HG03097 (cell line): Measurements from ENCODE around the gene APBA1.
"Not testable (repeated sequence)": the region's sequence is repeated elsewhere in the genome, so short reads cannot be mapped to it uniquely, and the experiment has no call there.

ENCODE experiments used
- ATAC-seq: cut with Tn5 transposase; IDR thresholded peaks from one replicate; pipeline ENCODE4 v1.9.1; 2021; ENCODE audit not compliant: unreplicated experiment, low FRiP score

Gene APBA1

DNA sequence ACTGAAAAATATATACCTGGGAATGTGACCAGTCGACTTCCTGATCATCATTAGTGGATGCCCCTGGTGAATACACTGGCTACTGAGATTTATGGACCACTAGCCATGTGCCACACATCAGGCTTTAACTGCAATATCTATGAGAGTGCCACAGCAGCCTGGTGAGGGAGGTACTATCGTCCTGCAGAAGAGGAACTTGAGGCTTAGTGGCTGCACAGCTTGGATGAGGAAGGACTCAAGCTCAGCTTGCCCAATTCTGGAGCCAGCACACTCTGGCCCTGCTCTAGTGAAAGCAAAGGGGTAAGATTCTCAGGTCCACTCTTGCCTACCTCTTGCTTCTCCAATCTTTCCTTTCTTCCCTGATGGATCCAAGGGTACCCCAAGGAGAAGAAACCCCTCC, 217.8 kb downstream of the APBA1 start:
- no peak for ATAC-seq

DNA sequence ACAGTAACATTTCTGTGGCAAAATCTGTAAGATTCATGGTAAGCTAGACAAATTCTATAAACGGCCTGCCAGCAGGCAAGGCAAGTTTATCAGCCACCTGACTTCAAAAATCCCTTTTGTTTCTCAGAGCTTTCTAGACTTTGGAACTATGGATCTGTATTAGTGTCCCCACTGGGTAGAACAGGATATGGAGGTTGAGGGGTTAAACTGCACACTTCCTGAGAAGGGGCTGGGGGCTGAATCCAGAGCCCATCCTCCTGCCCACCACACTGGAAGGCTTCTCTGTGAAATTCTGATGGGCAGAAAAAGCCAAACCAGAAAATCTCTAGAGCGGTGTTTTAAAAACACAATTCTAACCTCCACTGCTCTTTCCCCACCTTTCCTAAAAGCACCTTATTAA, 218.4 kb downstream of the APBA1 start:
- ATAC-seq, result no peak

DNA sequence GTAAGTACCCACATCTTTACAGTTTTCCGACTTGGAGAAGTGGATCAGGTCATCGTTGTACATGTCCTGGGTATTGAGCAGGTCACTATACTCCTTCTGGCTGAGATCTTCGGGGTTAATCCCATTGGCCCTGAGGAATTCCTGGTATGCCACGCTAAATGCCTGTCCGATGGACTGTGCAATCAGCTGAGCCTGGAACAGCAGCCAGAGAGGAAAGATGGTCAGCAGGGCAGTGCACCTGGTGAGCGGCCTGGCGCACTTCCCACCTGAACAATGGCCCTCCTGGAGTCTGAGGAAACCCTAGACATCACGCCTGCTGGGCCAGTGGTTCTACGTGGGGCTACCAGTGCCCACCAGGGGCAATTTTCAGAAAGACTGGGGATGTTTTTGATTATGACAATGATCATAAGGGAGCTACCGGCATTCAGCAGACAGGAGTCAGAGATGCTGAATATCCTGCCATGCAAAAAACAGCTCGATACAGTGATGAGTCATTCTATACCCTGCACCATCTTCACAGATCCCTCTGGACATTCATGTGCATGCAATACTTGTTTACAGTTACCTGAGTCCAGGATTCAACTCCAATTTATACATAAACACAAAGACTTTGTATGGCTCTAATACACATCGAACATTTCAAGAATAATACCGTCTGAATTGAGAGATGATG, 219.9 kb downstream of the APBA1 start:
- no peak for ATAC-seq

DNA sequence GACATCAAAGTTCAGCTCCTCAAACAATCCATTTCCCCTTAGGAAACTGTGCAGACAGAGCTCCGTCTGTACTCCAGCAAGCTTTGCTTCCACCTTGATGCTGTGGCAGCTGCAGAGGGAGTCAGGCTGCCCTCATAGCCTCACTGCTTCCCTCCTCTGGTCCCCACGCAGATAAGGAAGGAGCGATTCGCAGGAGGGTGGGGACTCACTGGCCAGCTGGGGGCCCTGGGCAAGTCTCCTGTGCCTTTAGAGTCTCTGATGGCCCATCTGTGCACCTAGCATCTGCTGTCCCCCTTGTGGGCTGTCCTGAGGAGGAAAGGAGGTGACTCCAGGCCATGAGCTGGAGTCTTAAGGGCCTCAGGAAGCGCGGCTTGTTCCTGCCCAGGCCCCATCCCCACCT, 225.7 kb downstream of the APBA1 start:
- ATAC-seq, result no peak

DNA sequence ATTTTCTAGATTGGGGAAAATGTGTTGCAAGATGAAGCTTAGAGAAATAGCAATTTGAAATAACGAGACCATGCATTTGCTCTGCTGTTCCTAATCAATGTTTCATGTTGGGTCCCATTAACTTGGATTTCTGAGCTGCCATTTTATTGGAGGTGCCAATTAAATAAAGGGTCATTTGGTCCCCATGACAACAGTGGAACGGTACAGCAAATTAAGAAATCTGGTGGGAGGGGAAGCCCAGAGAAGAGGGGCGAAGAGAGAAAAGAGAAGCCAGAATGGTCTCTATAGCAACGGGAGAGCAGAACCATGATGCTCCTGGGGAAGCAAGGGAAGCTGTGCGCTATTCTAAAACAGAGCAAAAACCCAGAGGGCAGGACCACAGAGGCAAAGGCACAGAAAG, 226.9 kb downstream of the APBA1 start:
- no peak for ATAC-seq

DNA sequence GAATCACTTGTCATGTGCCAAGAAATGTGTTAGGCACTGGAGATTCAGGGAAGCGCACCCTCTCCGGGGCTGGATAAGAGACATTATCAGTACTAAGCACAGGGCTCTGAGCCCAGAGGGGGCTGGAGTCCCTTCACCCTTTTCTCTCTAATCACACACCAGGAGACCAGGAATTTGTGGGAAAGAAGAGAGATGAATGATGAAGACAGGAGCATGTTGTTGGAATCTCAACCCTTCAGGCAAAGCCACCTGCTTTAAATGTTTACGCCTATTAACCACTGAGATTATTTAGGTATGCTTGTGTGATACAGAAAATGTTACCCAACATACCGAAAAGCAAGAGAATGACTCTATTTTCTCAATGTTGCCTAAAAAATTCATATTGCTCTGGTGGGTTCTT, 227.4 kb downstream of the APBA1 start:
- ATAC-seq, result no peak

DNA sequence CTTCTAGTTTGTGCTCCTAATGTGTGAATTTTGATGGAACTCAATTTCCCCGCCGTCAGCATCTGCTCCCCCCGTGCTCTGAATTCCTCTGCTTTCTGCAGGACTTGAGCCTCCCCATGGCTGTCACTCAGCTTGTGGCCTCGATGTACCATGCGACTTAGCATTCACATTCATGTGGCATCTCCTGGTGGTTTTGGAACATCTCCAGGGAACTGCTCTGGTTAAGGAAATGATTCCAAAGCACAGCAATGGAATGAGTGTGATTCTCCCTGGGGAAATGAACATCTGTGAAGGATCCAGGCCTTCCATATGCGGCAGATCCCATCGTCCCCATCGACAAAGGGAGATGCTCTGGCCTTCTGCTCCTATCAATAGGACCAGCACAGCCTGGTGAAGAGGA, 228.2 kb downstream of the APBA1 start:
- ATAC-seq, result no peak

DNA sequence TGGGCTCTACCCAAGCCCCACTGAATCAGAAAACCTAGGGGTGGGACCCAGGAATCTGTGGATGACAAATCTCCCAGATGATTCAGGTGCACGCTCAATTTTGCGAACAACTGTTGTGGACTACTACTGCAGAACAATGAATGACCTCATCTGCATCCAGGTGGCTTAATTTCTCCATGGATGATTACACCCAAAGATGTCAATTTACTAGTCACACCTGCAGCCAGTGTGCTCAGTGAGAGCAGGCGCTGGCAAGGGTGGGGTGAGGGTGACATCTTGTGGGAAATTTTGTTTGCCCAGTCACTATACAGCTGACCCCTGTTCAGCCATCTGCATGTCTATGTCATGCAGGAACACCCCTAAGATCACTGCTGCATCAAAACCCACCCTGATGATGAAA, 229.0 kb downstream of the APBA1 start:
- ATAC-seq, result no peak

DNA sequence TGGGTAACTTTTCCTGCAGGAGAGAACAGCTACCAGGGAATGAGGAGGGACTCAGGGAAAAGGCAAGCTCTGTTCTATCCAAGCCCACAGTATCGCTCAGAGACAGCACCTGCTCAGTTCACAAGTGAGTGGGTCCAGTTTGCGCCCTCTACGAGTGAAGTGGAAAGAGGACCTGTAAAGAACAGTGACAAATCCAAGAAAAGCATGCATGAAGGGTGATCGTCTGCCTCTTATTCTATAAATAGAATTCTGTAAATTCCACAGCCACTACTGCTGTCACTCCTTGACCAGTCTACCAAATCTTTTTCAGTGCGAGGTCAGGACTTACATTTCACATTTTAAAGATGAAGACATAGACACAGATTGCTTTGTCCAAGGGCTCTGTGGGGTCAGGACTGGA, 229.7 kb downstream of the APBA1 start:
- no peak for ATAC-seq

DNA sequence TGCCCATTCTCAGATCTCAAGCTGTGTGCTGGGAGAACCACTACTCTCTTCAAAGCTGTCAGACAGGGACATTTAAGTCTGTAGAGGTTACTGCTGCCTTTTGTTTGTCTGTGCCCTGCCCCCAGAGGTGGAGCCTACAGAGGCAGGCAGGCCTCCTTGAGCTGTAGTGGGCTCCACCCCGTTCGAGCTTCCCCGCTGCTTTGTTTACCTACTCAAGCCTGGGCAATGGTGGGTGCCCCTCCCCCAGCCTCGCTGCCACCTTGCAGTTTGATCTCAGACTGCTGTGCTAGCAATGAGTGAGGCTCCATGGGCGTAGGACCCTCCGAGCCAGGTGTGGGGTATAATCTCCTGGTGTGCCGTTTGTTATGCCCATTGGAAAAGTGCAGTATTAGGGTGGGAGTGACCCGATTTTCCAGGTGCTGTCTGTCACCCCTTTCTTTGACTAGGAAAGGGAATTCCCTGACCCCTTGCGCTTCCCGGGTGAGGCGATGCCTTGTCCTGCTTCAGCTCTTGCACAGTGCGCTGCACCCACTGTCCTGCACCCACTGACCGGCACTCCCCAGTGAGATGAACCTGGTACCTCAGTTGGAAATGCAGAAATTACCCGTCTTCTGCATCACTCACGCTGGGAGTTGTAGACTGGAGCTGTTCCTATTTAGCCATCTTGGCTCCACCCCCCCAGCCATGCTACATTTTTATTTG, 231.8 kb downstream of the APBA1 start:
- not testable (repeated sequence) for ATAC-seq

DNA sequence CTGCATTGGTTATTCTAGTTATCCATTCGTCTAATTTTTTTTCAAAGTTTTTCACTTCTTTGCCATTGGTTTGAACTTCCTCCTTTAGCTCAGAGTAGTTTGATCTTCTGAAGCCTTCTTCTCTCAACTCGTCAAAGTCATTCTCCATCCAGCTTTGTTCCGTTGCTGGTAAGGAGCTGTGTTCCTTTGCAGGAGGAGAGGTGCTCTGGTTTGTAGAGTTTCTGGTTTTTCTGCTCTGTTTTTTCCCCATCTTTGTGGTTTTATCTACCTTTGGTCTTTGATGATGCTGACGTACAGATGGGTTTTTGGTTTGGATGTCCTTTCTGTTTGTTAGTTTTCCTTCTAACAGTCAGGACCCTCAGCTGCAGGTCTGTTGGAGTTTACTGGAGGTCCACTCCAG, 232.5 kb downstream of the APBA1 start:
- not testable (repeated sequence) for ATAC-seq

DNA sequence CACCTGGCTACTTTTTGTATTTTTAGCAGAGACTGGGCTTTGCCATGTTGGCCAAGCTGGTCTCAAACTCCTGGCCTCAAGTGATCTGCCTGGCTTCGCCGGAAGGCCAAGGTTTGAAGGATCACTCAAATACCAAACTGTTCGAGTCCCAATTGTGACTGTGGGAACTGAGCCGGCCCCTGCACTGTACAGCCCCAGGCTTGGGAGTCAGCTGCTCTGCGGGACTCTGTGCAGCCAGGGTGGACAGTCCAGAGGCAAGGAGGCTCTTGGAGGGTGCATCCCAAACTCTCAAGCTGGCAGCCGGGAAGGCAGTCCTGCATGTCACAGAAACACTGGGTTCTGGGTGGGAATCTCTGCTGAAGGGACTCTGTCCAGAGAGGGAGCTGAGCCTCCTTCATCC, 238.2 kb downstream of the APBA1 start:
- no peak for ATAC-seq

DNA sequence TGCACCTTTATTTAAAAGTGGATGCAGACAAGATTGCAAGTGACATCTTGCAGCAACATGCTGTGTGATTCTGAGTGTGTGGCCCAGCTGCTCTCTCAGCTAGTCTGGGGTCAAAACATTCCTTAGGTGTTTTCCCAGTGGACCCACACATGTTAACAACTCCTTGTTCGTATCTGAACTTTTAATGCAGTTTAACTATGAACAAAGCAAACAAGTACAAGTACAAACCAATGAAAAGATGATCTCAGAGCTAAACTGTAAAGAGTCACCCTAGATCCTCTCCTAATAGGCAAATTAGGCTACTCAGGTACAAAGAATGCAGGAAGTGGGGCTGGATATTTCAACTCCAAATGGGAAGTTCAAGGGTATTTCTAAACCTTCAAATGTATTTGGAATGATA, 238.8 kb downstream of the APBA1 start:
- no peak for ATAC-seq

DNA sequence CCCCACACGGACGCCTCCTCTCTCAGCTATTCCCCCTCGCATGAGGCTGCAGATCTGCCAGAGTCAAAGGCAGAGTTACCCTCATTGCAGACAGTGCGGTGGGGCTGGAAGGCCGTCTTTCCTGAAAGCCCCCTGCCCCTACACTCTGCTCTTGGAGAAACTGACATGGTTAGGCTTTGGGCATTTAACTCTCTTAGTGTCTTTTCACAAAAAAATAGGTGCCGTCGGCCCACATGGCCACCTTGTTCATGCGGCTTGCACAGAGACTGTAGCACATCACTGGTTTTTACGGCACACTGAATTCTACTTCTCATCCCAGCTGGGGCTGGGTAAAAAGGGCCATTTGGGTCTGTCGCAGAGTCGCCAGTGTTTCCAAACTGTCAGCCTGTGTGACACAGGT, 239.5 kb downstream of the APBA1 start:
- no peak for ATAC-seq

DNA sequence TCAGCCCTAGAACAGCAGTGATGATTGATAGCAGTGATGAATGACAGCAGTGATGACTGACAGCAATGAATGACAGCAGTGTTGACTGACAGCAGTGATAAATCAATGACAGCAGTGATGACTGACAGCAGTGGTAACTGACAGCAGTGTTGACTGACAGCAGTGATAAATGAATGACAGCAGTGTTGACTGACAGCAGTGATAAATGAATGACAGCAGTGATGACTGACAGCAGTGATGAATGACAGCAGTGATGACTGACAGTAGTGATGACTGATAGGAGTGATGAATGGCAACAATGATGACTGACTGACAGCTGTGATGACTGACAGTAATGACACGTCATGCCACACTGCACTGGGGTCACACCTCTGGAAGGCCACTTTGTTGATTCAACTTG, 240.4 kb downstream of the APBA1 start:
- no peak for ATAC-seq

DNA sequence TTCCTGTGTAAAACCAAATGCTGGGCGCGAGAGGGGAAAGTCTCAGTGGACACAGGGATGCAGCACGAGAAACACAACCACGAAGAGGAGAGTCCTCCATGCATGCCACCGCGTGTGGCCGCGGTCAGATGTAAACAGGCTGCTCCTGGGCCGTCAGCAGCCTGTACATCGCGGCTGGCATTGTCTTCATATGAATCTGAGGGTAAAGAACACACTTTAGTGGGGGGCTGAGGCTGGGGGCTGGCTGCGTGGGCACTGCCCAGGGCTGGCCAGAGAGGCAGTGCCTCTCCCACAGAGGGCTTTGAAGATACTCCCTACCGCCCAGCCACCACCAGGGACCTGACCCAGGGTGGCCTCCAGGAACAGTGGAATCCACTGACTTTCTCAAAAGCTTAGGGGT, 241.0 kb downstream of the APBA1 start:
- ATAC-seq, result no peak

DNA sequence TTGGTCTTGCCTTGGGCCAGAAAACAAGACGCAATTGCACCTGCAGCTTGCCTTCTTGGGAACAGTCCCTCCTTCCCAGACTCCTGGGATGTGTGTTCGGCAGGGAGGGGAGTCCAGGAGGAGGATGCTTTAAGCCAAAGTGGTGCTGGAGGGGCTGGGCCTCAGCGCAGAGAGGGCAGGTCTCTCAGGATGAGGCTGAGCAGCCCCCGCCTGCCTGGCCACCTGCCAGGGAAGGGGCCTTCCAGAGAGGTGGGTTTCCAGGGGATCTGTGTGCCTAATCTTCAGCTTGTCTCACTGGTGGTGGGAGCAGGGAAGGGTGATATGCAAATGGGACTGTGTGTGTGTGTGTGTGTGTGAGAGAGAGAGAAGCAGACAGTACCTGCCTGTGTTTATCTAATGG, 242.0 kb downstream of the APBA1 start:
- ATAC-seq, result no peak

DNA sequence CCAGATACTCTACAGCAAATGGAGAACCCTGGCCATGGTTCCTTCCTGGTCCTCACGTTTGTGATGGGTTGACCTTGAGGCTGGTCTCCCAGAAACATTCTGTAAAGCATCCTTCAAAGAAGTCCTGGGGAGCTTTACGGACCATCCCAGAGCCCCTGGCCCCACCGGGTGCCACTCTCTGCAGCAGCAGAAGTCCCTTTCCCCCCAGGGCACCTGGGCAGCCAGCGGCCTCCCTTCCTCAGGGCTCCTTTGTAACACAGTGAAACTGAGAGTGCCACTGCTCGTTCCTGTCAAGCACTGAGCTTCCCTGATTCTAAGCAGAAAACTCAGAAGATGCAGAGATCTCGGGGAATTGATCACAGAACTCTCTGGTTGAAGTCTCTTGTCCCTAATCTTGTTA, 242.9 kb downstream of the APBA1 start:
- no peak for ATAC-seq

DNA sequence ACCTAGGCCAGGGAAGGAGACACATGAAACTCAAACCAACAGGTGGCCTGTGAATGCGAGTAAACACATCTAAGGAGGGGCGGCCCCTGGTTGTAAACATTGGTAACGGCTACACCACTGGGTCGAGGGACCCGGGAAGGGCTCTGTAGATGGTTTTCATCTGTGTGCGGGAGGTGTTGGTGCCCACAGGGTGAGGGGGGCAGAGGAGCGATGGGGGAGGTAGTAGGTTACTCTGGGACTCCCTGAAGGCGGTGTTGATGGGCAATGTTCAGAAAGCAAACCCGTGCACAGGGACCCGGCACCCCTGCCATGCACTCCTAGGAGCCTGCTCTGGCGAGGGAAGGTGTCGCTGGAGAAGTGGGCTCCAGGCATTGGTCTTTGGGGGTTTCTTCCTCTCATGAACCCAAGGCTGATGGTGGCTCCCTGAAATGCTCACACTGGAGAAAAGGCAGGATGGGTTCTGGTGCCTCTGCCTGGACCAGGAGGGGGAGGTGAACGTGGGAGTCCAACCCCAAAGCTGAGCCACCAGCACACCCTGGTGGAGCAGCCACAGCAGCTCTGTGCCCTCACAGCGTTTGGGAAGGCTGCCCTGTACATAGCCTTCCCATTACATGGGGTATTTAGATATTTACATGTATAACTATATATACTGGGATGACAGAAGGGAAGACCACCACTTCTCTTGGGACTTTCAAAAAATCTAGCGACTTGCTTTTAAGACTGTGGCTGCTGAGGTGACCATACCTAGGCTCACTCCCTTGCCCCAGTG, 244.0 kb downstream of the APBA1 start:
- no peak for ATAC-seq

DNA sequence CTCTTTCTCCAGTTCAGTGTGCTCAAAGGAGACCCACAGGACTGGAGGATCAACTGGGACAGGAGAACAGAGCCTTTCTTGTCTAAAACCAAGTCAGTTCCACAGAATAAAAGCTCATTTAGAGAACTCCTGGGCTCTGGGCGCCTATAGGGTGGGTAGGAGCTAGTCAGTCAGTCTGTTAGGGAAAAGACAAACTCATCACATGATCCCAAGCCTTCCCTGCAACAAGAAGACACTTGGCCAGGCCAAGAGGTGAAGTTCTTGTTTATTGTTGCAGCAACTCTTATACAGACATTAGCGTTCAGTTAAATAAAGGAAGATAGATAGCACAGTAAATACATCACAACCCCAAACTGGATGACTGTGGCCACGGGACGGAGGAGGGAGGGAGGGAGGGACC, 244.9 kb downstream of the APBA1 start:
- ATAC-seq, result no peak

DNA sequence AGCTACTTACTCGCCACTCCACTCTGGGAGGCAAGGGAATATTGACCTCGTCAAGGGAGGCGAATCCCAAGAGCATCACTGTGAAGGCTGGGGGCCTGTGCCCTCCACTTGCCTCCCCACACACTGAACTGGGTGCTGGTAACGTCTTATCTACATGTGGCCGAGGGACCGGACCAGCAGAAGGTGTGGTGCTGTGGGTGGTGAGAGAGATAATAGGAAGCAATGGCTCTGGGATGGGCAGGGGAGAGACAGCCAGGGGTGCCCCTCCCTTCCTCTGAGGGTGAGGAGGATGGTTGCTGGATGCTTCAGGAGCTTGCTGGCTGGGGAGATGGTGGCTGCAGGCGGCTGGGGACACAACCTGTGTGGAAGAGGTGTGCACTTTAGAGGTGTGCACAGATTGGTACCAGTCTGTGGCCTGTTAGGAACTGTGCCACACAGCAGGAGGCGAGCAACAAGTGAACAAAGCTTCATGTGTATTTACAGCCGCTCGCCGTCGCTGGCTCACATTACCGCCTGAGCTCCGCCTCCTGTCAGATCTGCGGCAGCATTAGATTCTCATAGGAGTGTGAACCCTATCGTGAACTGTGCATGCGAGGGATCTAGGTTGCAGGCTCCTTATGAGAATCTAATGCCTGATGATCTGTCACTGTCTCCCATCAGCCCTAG, 246.9 kb downstream of the APBA1 start:
- ATAC-seq, result no peak
